Activated naive CD4-positive, alpha-beta T cell treated with anti-CD3 and anti-CD28 coated beads, Interleukin-2, amount 50 U/mL, for 16 hours (primary cell): ENCODE results near the gene XPR1.

Source experiments
- DNase-seq: peaks from one replicate; pipeline ENCODE4 v3.0.0-alpha.2; 2020

Gene XPR1

DNA sequence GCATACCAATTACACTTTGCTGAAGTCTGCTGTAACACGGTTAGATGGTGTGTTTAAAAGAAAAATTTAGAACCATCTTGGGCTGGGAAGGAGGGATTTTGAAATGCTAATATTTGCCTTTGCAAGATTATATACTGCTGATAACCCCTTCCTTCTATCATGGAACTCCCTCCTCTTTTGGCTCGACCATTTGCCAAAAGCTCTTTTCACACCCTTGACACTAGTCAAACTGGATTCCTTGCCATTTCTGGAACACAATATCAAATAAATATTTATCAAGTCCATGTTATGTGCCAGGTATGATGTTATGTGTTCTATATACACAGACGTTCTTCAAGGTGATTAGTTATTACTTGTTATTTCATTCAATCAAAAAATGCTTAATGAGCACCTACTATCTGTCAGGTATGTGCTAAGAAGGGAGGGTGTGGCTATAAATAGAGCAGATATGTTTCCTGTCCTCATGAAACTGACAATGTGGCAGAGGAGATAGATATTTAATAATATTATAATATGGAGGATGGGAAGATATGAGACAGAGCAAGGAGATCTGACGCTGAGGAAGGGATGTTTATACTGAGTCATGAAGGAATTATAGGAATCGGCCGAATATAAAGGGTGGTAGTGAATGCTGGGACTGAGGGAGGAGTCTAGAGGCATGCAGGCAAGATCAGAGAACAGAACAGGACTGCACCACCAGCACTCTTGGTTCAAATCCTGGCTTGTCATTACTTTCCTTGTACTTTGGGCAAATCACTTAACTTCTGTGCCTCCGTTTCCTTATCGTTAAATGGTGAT lies 16.1 kb upstream of the XPR1 start:
- DNase-seq: no peak

DNA sequence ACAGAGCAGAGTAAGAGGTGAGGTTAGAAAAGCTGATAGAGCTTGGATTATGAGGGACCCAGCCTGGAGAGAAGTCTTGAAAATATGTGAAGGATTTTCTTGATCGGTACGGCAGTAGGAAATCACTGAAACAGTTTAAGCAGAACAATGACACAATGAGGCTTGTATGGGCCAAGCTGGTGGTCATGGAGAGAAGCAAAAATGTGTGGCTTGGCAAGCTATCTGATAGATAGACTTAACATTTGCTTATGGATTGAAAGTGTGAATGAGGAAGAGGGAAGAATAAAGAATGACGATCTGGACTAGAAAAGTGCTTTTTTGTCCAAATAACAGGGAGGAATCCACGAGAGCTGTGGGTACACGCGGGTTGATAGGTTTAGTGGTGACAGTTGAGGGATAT lies 15.4 kb upstream of the XPR1 start:
- no peak for DNase-seq

DNA sequence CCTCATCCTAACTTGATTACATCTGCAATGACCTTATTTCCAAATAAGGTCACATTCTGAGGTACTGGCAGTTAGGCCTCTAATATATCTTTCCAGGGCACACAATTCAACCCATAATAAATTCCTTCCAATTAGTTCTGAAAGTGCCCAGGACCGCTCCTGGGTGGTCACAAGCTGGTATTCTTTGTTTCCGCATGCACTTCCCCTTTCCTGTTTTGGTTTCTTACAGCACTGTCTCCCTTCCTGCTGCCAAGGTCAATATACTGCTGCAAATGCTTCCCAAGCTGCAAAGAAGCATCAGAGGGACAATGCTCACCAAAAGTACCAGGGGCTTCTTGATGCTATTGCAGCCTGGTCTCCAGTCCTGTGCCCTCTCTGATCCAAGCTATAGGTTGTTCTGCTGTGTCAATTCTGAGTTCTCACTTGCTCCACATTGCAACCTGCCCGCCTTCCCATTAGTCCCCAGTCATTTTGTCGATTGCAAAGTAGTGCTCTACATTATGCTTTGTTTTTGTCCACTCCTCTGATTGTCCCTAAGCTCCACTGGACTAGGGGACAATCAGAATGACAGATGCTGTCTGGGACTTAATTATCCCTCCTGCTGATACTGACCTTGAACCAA lies 13.9 kb upstream of the XPR1 start:
- DNase-seq: no peak

DNA sequence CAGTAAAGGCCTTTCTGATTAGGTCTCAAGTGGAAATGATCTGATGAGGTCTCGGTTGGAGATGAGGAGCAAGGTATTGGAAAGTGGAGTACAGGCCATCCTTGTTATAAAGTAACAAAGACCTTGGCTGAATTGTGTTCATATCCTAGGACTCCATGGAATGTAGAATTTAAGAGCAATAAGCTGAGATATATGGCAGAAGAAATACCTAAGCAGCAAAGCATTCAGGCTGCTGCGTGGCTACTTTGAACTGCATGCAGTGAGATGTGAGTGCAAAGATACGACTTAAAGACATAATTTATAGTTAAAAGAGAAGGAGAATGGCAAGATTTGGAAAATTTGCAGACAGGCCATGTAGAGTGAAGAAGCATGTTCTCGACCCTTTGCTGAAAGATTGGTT lies 11.2 kb upstream of the XPR1 start:
- no peak for DNase-seq

DNA sequence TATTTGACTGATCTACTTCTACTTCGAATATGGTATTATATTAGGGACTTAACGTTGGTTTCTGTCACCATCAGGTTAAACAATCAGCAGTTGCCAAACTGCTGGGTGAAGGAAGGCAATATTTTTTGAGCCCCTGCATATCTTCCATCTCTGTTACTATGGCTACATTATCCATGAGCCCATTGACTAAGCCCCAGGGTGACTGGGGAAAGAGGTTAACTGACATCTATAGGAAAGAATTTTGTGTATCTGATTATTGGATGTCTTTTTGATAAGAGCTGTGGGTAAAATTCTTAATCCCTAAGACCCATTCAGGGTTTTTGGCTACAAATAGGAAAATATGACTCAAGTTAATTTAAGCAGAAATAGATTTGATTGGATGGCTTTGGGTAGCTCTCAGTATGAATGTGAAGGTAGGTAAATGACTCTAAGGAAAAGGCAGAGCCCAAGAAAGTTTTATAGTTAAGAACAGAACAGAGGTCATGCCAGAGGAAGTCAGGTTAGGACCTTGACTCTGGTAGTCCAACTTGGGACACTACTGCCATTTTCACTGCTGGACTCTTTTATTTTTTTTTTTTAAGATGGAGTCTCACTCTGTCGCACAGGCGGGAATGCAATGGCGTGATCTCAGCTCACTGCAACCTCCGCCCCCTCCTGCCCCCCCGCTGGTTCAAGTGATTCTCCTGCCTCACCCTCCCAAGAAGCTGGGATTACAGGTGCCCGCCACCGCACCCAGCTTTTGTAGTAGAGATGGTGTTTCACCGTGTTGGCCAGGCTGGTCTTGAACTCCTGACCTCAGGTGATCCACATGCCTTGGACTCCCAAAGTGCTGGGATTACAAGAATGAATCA lies 8.9 kb upstream of the XPR1 start:
- no peak for DNase-seq

DNA sequence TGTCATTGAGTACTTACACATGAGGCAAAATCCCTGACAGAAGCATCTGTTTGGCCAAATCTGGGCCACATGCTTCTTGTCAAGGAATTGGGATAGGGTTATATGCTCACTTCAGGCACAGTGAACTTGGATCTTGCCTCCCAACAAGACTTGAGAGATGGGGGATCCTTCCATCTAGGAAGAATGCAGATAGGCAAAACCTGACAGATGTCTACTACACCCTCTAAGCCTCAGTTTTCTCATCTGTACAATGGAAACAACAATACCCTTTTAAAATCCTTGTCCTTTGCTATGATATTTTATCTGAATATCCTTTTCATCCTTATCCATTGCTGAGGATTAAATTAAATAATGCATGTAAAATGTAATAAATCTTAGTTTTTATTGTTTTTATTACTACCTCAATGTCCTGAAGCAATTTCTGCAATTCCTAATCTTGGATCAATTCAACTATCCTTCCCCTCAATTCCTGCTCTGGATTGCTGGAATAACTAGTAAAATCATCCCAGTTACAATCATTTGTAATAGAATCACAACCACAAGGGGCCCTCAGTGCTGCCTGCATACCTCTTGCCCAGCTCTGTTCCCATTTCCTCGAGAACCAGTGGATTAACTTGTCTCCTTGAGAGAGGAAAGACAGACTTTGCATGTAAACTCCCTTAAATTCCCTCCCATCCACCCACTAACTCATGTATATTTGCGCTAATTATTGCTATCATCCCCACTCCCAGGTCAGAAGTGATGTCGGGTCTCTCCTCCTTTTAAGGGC lies 8.1 kb upstream of the XPR1 start:
- no peak for DNase-seq

DNA sequence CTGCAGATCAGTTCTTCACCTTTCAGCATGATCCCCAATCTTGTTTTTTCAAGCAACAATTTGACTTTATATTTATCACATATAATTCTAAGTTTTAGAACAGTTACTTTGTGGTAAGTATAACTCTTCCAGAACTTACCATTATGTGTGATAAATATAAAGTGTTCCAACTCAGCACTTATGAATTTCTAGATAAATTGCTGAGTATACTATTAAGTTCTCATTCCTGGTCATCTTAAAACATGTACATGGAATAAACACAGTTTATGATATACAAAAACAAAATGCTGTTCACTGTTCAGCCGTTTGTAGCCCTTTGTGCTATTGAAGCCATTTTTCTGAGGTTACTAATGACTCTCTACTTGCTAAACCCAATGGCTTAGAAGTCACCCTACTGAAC lies 5.1 kb upstream of the XPR1 start:
- no peak for DNase-seq

DNA sequence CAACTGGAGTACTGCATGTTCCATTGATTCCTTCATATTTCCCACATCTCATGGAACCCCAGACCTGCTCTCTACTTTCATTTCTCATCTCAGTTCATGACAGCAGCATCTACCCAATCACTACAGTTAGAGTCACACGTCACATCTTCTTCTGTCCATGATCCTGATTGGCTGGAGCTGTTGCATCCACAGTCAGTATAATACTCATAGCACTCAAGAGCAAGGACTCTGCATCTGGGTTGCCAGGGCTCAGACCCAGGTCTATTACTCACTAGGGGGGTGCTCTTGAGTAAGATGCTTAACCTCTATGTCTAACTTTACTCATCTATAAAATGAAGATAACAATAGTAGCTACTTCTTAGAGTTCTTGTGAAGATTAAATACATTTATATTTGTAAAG lies 4.4 kb upstream of the XPR1 start:
- DNase-seq: no peak

DNA sequence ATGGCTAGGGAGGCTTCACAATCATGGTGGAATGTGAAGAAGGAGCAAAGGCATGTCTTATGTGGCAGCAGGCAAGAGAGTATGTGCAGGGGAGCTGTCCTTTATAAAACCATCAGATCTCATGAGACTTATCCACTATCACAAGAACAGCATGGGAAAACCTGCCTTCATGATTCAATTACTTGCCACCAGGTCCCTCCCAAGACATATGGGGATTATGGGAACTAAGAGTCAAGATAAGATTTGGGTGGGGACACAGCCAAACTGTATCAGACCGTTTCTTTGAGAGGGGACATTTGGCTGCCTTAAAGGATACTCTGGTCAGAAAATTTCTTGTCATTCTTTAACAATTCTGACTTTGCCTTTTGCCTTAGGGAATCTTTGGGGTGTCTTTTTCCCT lies 3.2 kb upstream of the XPR1 start:
- DNase-seq: no peak

DNA sequence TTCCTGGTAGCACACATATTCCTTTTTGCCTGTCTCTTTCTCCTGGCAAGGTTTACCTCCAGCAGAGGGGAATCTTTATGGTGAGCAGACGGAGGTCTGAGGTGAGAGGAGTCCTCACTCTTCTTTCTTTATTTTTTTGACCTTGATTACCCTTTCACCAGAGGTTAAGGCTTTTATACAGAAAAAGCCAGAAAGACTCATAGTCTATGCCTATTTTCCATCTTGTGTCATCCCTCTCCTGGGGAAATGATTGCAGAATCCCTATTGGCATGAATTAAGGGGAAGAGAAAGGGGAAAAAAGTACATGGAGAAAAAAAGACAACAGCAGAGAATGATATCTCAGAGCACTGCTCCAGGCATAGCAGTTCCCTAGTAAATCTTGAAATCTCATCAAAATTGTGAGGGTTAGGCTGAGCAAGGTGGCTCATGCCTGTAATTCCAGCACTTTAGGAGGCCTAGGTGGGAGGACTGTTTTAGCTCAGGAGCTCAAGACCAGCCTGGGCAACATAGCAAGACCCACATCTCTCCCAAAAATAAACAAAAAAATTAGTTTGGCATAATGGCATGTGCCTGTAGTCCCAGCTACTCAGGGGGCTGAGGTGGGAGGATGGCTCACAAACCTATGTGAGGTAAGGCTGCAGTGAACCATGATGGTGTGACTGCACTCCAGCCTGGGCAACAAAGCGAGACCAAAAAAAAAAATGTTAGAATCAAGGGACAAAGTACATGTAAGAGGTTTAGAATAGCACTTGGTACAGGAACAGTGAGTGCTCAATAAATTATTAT lies 1.2 kb upstream of the XPR1 start:
- no peak for DNase-seq

DNA sequence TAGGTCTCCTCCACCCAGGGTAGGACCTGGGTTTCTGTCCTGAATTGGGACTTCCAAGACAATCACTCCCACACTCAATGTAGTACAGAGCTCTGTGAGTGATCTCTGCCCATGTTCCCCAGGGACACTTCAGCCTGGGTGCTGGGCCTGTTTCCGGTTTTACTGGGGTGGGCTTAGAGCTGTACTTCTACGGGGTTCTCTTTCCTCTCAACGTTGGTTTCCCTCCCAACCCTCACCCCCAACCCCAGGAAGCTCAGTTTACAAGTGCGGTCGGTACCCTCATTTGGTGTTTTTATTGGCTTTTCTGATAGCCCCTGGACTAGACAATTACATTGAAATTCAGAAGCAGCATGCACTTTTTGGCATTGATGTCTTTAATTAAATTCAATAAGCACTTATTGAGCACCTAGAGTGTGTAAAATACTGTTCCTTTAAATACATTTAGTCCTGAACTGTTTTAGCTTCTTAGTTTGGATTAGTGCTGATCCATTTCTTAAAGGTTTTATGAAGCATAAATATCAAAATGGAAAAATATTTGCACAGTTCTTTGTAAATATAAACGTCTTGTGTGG lies 542 bp upstream of the XPR1 start:
- no peak for DNase-seq

DNA sequence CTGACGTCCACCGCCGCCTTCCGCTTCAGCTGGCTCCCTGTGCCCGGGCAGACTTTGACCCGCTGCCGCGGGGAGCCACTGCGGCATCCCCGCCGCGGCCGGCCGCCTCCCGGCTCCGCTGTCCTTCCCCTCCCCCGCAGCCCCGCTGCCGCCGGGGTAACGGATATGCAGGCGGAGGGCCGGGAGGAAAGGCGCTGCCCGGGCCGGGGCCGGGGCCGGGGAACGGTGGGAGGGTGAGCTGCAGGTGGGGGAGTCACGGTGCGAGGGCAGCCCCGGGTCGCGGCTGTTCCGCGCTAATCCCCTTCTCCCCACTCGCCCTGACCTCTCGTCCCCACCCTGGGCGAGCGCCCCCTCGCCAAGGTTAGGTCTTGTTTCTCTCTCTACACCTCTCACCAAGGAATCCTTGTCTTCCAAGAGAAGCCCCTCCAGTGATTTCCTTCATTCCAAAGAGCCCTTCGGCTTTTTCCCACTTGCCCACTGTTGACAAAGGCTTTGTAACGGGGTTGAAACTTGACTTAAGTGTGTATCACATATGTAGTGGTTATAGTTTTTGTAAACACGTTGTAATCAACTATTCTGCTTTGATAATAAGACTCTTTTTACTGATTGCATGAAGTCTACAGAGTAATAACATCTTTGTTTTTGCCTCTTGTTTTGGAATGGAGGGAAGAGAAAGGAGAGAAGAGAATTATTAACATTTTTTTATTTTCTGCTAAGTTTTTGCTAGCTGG lies 669 bp downstream of the XPR1 start:
- DNase-seq: peak; percentile 64

DNA sequence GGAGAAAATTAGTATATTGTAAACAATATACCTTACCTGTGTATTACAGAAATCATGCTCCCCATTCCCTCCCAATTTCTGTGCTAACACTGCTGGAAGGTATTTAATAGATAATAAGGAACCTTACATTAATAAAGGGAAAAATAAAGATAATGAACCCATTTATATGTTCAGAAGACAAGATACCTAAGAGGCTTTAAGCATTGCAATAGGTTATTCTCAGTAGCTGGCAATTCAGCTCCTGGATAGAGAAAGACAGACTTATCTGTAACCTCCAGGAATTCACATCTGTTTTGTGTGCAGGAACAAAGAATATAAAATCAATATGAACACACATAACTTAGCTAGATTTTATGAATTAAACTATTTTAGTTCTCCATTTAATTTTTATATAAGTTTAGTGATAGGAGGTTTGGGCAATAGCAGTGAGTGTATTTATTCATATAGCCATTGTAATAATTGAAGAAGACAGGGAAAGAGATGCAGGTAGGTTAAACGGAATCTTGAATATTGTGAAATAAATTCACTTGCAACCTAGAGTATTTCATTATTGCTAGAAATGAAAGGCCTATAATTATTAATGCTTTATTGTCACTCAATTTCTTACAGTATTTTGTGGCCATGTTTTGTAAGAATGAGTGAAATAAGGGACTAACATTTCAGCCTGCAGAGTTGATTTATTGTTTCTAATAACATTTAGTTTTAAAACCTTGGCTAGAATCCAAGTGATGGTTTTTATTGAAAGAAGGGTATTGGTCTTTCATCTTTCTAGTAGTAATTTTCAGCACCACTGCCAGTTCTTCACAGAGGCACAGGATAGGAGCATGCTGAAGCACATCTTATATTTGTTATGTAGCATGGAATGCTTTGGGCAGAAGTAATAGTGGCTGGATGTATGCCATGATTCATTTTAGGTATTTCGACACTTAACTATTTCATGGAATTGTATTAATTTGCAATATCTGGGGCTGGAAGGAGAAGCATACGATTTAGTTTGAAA lies 1.5 kb downstream of the XPR1 start:
- DNase-seq: no peak

DNA sequence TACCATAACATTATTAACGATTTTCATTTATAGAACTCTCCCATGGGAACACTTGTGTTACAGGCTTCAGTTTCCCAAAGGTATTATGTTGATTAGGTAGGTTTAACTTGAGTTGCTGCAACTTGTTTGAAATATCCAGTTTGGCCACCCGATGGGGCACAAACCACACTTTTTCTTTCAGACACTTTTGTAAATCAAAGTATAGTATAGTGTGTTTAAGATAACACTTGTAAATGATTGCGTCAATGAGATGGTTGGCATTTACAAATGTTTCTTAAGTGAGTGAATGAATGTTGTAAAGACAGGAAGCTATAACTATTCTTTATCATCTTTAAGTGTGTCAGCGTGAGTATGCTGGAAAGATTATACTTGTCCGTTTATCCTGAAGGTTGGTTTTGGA lies 4.3 kb downstream of the XPR1 start:
- DNase-seq: no peak

DNA sequence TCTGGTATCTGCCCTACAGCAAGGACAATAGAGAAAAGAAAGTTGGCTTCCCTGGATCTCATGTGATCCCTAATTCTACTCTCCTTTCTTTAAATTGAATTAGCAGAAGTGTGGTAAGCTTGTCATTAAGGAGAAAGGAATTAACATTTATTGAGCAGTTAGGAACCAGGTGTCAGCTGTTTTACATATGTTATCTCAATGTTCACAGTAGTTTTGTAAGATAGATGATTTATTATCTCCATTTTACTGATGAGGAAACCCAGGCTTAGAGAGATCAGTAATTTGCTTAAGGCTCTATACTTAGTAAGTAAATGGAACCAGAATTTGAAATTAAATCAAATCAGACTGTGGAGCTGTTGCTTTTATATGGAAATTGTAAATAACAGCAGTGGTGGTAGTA lies 8.0 kb downstream of the XPR1 start:
- no peak for DNase-seq

DNA sequence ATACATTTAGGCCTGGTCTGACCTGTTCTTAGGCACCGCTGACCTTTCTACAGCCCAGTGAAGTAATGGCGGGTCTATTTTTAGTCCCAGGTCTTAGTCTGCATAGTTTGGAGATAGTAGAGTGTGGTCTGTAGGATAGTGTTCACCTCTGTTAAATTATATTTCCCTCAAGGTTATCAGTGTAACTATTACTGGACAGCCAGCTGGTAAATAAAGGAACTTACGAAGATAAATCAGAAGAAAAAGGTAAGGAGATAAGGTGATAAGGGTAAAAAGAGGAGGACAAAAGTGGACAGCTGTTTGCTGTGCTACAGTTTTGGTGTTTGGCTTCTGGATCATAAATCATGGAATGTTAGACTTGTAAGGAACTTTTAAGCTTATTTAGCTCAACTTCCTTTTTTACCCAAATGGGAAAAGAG lies 8.7 kb downstream of the XPR1 start:
- DNase-seq: no peak

DNA sequence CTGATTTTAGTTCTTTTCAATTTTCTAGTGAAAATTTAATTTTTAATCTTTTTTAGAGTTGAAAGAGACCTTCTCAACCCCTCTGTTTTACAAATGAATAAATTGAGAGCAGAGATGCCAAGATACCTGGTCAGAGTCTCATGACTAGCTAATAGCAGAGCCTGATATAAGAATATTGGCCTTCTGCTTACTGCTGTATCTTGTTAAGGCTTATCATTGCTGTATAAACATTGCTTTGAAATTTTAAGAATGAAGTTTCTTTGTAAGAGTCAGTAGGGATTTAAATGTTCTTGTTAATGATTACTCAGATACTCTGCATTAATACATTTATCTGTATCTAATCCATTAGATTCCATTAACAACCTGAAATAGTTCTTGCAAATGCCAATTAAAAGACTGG lies 9.8 kb downstream of the XPR1 start:
- no peak for DNase-seq

DNA sequence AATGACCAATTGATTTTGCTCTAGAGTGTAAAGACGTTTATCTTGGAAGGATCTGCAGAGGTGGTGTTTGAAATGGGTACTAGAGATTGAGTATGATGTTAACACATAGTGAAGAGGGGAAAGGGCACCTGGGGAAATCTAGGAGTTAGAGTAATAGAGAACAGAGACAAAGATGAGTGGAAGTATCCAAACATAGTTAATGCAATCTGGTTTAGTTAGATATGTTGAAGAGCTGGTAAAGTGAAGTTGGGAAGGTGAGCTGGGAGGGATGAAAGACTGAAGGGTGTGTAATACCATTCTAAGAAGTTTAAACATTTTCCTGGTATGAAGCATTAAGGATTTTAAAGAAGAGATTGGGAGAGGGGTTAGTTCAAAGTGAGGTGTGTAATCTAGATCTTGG lies 11.0 kb downstream of the XPR1 start:
- no peak for DNase-seq

DNA sequence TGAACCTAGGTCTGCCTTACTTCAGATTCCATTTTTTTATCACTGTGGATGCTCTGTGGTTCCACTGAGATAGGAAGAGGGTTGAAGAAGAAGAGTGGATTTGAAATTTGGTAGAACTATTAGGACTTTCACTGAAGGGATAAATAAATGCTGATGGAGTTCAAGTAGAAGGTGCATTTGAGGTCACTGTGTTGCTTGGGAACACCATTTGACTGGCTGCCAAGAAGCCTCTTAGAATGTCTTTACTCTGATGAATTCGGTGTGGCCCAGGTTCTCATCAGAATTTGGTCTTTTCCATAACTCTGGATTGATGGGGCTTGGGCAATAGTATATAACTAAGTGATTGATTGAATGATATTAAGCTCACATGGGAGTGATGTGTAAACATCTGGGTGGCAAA lies 11.9 kb downstream of the XPR1 start:
- no peak for DNase-seq
